LHCN-M2 (cell line): ENCODE measurements around the gene OR7D2. TPM values are rescaled to one million over a fixed set of nuclear protein-coding genes. Genes with fewer than 3 reads are reported as not detected.
"Not testable (repeated sequence)": the region's sequence is repeated elsewhere in the genome, so short reads cannot be mapped to it uniquely, and the experiment has no call there.

Source experiments
- DNase-seq: peaks from one replicate; pipeline ENCODE4 v3.0.0-alpha.2; 2012; ENCODE audit warnings: low read depth
- polyA plus RNA-seq: library from polyadenylated mRNA; unstranded; fragments of >200 nt; gene quantifications from one replicate; pipeline ENCODE4 v1.2.1, GENCODE V29; 2012; ENCODE audit warnings: missing spikeins
- total RNA-seq: library from RNA; depleted of rRNA; stranded (reverse); fragments of >200 nt; gene quantifications from 2 replicates; pipeline ENCODE4 v1.2.3, GENCODE V29; 2014; rRNA removed

The OR7D2 gene
- 0.17 TPM in 1 of 2 replicates, not detected in the other for total RNA-seq
- polyA plus RNA-seq = not detected

DNA sequence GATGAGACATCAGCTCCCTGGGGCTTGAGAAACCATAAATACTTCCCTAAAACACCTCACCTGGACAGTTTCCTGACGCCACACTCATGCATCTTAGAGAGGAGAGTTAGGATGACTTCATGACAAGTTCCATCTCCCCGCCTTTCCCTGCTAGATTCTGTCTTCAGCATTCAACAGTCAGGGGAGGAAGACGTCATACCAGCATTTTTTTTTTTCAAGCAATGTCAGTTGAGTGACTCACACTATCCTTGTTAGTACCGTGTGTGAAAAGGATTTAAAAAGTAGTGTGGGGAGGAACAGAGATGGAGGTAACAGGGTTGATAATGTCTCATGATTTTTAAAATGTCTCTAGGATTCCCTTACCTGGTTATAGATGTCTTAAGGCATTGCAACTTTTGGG lies at the start of gene OR7D2:
OR7D2 (plus strand) TSS at position 79 of the 400 bp plus-strand sequence. CDS start 6,803 bp downstream, outside the sequence.
- DNase-seq = peak; percentile 6

DNA sequence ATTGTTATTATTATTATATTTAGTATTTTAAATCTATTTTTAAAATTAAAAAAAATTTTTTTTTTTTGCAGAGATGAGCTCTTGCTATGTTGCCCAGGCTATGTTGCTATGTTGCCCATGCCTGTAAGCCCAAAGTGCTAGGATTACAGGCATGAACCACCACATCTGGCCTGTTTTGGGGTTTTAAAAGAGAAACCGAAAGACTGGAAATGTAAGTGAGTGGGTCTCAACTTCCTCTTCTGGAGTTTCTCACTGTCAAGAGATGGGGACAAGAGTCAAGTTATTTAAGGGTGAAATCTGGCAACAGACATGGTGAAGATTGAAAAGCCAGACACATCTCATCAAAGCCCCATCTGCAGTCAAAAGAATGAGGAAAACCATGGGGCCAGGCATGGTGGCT lies 47.8 kb upstream of the OR7D2 start:
- no peak for DNase-seq

DNA sequence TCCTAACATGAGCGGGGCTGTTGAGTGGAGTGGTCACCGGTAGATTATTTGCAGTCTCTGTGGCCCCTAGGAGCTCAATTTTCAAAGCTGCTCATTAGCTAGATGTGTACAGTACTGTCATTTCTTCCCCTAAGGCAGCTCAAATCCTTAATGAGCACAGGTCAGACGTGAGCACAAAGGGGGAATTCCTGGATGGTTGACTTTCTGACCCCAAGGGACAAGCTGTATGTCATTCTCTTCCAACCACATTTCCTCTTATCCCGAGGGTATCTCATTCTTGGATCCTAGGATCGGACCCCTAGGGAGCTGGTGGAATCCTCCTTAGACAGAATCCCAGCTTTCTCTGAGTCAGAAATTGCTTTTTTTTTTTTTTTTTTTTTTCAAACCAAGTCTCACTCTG lies 46.4 kb upstream of the OR7D2 start:
- DNase-seq = no peak

DNA sequence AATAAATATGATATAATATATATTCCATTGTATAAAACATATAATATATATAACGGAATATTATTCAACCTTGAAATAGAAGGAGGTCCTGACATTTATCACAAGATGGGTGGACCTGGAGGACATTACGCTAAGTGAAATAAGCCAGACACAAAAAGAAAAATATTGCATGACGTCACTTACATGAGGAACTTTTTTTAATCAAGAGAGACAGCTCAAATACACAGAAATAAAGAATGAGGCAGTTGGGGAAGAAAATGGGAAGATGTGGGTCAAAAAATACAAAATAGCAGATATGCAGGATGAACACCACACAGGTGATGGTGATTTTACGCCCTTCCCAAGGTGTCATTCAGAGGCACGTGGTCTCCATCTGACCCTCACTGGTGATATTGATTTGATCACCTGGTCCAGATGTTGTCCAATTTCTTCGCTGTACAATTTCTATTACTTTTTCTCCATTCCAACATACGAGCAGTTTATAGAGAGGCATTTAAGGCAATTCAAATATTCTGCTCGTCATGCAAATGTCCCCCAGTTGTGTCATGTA lies 39.1 kb upstream of the OR7D2 start:
- DNase-seq = no peak

DNA sequence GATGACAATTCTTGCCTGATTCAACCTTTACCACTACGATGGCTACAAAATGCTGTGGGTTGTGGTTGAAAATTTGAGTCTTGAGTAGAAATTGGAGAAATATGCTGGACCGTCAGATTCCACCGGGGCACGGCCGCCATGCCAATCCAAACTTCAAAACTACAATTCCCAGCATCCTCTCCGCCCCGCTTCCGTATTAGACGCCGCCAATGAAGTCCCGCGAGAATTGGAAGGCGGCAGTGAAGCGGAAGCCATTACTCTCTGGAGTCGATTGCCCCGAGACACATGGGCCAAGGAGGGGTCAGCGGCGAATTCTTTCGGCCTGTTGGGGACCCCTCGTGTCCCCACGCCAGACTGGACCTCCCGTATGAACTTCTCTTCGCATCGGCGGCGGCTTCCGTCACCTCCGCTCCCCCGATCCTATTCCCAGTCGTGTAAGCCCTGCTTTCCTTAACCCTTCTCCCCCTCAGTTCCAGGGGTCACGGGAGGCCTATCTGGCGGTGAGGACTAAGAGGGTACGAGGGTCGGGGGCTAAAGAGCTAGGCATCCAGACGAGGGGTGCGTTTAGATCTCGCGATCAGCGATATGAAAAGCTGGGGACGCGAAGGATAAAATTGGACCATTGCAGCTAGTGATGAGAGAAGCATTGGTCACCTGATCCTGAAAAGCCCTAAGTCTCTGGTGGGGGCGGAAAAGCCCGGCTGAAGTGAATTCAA lies 38.5 kb upstream of the OR7D2 start, which contains the start of gene ZNF317:
ZNF317 (plus strand) TSS at position 239 of the 716 bp plus-strand sequence. CDS start 15,620 bp downstream, outside the sequence.
- DNase-seq = peak; percentile 90

GRCh38 chr19:9144920-9145319 lies 33.9 kb upstream of the OR7D2 start:
- DNase-seq = peak; percentile 25

GRCh38 chr19:9146882-9147281 lies 31.9 kb upstream of the OR7D2 start:
- DNase-seq = no peak

- no peak for DNase-seq
Observed at GRCh38 chr19:9148697-9149096, 30.1 kb upstream of the OR7D2 start.

DNA sequence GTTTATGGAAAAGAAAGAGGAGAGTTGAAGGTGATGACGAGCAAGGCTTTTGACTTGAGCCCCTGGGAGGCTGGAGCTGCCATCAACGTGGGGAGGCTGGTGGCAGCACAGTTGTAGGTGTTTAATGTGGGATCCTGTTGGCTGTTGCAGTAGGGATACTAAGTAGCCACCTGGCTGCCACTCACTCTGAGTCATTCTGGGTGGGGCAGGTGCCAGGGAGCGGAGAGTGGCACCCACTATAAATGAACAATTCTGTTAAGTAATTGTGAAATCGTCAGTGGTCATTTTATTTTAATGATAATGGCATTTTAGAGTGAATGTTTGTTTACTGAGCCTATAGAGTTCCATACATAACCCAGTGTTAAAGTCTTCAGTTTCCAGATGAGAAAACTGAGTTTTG lies 28.8 kb upstream of the OR7D2 start:
- DNase-seq = no peak

- DNase-seq = no peak
Observed at GRCh38 chr19:9150650-9151049, 28.1 kb upstream of the OR7D2 start.

DNA sequence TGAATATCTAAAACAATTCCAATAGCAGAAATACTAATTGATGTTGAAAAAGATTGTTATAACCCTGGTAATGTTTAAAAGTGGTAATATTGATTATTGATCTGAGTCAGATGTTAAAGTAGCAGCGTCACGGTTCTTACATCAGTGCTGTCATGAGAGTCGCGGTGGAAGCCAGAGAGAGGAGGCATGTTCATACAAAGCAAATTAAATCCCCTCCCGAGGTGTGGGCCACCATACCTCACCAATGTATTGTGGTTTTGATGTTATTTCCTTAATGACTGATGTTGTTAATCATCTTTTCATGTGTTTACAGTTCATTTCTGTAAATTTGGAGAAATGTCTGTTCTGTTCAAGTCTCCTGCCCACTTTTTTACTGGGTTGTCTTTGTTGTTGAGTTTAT lies 27.4 kb upstream of the OR7D2 start:
- DNase-seq = no peak

DNA sequence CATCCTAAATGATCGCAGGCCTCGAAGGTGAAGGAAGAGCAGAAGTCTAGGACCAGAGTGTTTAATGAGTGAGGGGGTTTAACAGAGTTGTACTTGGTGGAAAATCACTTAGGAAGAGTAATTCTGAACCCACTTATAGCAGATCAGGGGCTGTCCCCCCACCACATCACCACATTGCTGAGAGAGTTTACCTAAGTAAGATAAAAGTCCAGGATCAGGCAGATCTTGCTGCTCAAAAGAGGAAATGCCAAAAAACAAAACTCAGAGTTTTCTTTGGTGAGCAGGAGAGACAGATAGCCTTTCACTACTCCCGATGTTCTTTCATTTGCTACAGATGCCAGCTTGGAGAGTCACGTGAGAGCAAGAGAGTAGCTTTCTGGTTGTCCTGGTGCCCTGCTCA lies 23.2 kb upstream of the OR7D2 start:
- no peak for DNase-seq

DNA sequence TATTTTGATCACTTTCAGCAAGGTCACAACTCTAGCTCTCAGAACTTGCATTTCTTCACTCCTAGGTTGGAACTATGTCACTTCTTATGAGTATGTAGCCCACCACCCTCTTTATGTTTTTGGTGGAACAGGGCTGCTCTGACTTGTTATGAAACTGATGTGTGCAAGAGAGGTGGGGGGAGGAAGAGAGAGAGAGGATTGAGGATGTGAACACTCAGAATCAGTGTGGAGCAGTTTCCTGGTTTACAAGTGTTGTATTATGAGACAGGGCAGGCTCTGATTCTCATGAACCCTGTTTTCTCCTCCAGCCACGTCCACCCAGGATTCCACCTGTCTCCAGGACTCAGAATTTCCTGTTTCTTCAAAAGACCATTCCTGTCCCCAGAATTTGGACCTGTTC lies 22.5 kb upstream of the OR7D2 start:
- no peak for DNase-seq

- no peak for DNase-seq
Observed at GRCh38 chr19:9159891-9160290, 18.9 kb upstream of the OR7D2 start.

- DNase-seq = no peak
Observed at GRCh38 chr19:9161427-9161826, 17.4 kb upstream of the OR7D2 start.

GRCh38 chr19:9165261-9165660 lies 13.5 kb upstream of the OR7D2 start:
- DNase-seq = no peak

DNA sequence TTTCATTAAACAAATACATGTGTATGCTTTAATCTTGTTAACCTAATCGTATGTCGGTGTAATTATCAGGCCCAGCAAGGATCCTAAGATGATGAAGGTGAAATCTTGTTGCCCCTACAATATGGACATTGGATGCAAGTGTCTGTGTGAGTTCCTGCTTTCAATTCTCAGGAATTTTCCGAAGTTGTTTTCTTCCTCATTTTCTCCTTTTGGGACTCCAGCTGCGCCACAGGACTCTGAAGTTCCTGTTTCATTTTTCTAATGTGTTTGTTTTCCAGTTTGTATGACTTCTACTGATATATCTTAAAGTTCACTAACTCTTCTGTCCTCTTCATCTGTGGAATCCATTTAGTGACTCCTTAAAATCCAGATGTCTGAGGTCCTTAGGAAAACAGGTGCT lies 11.9 kb upstream of the OR7D2 start:
- DNase-seq = no peak

GRCh38 chr19:9171393-9171991 lies 7.3 kb upstream of the OR7D2 start:
- no peak for DNase-seq

DNA sequence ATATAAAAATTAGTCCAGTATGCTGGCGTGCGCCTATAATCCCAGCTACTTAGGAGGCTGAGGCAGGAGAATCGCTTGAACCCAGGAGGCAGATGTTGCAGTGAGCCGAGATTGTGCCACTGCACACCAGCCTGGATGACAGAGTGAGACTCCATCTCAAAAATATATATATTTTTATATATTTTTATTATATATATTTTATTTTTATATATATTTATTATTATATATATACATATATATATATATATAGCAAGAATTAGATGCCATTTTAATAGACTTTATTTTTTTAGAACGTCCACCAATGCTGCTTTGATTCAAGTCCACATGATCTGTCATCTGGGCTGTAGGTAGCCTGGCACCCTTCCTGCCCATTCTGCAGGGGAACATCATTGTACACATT lies 3.5 kb upstream of the OR7D2 start:
- no peak for DNase-seq

- DNase-seq = no peak
Observed at GRCh38 chr19:9183000-9183399, 4.2 kb downstream of the OR7D2 start.

GRCh38 chr19:9187191-9187590 lies 8.4 kb downstream of the OR7D2 start:
- DNase-seq = no peak

GRCh38 chr19:9189535-9189934 lies 10.8 kb downstream of the OR7D2 start:
- no peak for DNase-seq

GRCh38 chr19:9198044-9198443 lies 19.3 kb downstream of the OR7D2 start:
- not testable (repeated sequence) for DNase-seq
